Neural progenitor cell (in vitro differentiated cells): ENCODE measurements around the gene ERBB4. TPM values are rescaled to one million over a fixed set of nuclear protein-coding genes. Genes with fewer than 3 reads are reported as not detected.

Experiments used
- DNase-seq: peaks from one replicate; pipeline ENCODE4 v3.0.0-alpha.2; 2016; ENCODE audit warnings: low spot score
- H2AFZ ChIP-seq: fragments of 200-600 bp; sonication (generic); replicated peaks from 2 replicates; pipeline ENCODE4 v1.6.1; 2016; ENCODE audit warnings: antibody characterized with exemption
- H3F3A ChIP-seq: fragments of 200-600 bp; sonication (generic); 2 replicates; pipeline ENCODE4 v1.6.1; 2016; ENCODE audit warnings: antibody characterized with exemption, low read depth
- H3K27ac ChIP-seq: fragments of 200-600 bp; sonication (generic); 2 replicates; pipeline ENCODE4 v1.5.1; 2016; ENCODE audit warnings: mild to moderate bottlenecking
- H3K27me3 ChIP-seq: fragments of 200-600 bp; sonication (generic); 2 replicates; pipeline ENCODE4 v1.6.1; 2016; ENCODE audit warnings: mild to moderate bottlenecking, moderate library complexity
- H3K36me3 ChIP-seq: fragments of 200-600 bp; sonication (generic); 2 replicates; pipeline ENCODE4 v1.5.1; 2016
- H3K4me1 ChIP-seq: fragments of 200-600 bp; sonication (generic); 2 replicates; pipeline ENCODE4 v1.6.1; 2016; ENCODE audit warnings: mixed run types
- H3K4me2 ChIP-seq: fragments of 200-600 bp; sonication (generic); 2 replicates; pipeline ENCODE4 v1.6.1; 2016
- H3K4me3 ChIP-seq: fragments of 200-600 bp; sonication (generic); 2 replicates; pipeline ENCODE4 v1.5.1; 2016
- H3K79me2 ChIP-seq: fragments of 200-600 bp; sonication (generic); 2 replicates; pipeline ENCODE4 v1.6.1; 2016; ENCODE audit warnings: low read depth
- H3K9ac ChIP-seq: fragments of 200-600 bp; sonication (generic); 2 replicates; pipeline ENCODE4 v1.6.1; 2016
- H3K9me3 ChIP-seq: fragments of 200-600 bp; sonication (generic); 2 replicates; pipeline ENCODE4 v1.5.1; 2016; ENCODE audit warnings: low read depth
- H4K20me1 ChIP-seq: fragments of 200-600 bp; sonication (generic); 2 replicates; pipeline ENCODE4 v1.6.1; 2016; ENCODE audit warnings: low read depth
- H3K27ac Mint-ChIP-seq: 3 replicates; pipeline ENCODE4 v1.8.0; 2021; ENCODE audit warnings: mixed read lengths
- H3K27me3 Mint-ChIP-seq: 2 replicates; pipeline ENCODE4 v1.8.0; 2022; ENCODE audit warnings: low read depth, mild to moderate bottlenecking, inconsistent platforms, moderate library complexity, mixed read lengths; ENCODE audit not compliant: insufficient read depth
- H3K36me3 Mint-ChIP-seq: 3 replicates; pipeline ENCODE4 v1.8.0; 2021; ENCODE audit warnings: mixed read lengths
- H3K4me1 Mint-ChIP-seq: 3 replicates; pipeline ENCODE4 v1.8.0; 2021; ENCODE audit warnings: mixed read lengths
- H3K4me3 Mint-ChIP-seq: 3 replicates; pipeline ENCODE4 v1.8.0; 2021; ENCODE audit warnings: mild to moderate bottlenecking, moderate library complexity, mixed read lengths
- H3K9me3 Mint-ChIP-seq: 3 replicates; pipeline ENCODE4 v1.8.0; 2020; ENCODE audit warnings: mixed read lengths
- CTCF ChIP-seq: fragments of 200-600 bp; sonication (generic); IDR thresholded peaks from 2 replicates; pipeline ENCODE4 v1.5.1; 2017; ENCODE audit warnings: antibody characterized with exemption, mild to moderate bottlenecking
- EZH2 ChIP-seq: fragments of 200-600 bp; sonication (generic); IDR thresholded peaks from 2 replicates; pipeline ENCODE4 v1.6.1; 2017; ENCODE audit warnings: antibody characterized with exemption, mild to moderate bottlenecking, moderate library complexity
- EZH2phosphoT487 ChIP-seq: fragments of 200-600 bp; sonication (generic); IDR thresholded peaks from 2 replicates; pipeline ENCODE4 v1.6.1; 2017; ENCODE audit warnings: antibody characterized with exemption
- total RNA-seq: library from RNA; depleted of rRNA; stranded (reverse); fragments of >200 nt; gene quantifications from 2 replicates; pipeline ENCODE4 v1.2.3, GENCODE V29; 2015; ENCODE audit warnings: low replicate concordance

Gene ERBB4
- total RNA-seq, 1 donor from 2014 or later, result 1.5 TPM

- H4K20me1 ChIP-seq, result no peaks in the 10 kb centered on the region
- TF ChIP-seq CTCF (no peak), EZH2phosphoT487 (no peak), EZH2 (no peak)
- H3K27ac ChIP-seq, result no peak overlapping the region
- H3K27me3 Mint-ChIP-seq, result no peaks in the 10 kb centered on the region
- no peak overlapping the region for H3K4me3 ChIP-seq
- H3K4me1 Mint-ChIP-seq, result peaks cover 18% of the 10 kb centered on the region
- H3K27ac Mint-ChIP-seq, result peak overlapping the region; percentile 9
- H3K9me3 Mint-ChIP-seq, result no peaks in the 10 kb centered on the region
- H3K9me3 ChIP-seq, result no peaks in the 10 kb centered on the region
- H3K9ac ChIP-seq, result no peak overlapping the region
- H3K36me3 Mint-ChIP-seq, result peaks cover 3% of the 10 kb centered on the region
- H3K4me1 ChIP-seq, result peaks cover 8% of the 10 kb centered on the region
- H3K4me3 Mint-ChIP-seq, result no peak overlapping the region
- no peak overlapping the region for H2AFZ ChIP-seq
- H3K79me2 ChIP-seq, result no peaks in the 10 kb centered on the region
- no peaks in the 10 kb centered on the region for H3F3A ChIP-seq
- no peak for DNase-seq
- no peaks in the 10 kb centered on the region for H3K27me3 ChIP-seq
- no peaks in the 10 kb centered on the region for H3K36me3 ChIP-seq
- peak overlapping the region; percentile 26 for H3K4me2 ChIP-seq
These were observed 556.4 kb downstream of the ERBB4 start for GRCh38 chr2:211982162-211982561.

- H3K36me3 ChIP-seq, result no peaks in the 10 kb centered on the region
- H3F3A ChIP-seq, result no peaks in the 10 kb centered on the region
- no peak for TF ChIP-seq EZH2phosphoT487
- no peak for TF ChIP-seq CTCF
- TF ChIP-seq EZH2, result no peak
- H4K20me1 ChIP-seq, result no peaks in the 10 kb centered on the region
- no peak overlapping the region for H3K4me3 ChIP-seq
- no peaks in the 10 kb centered on the region for H3K79me2 ChIP-seq
- no peaks in the 10 kb centered on the region for H3K27me3 Mint-ChIP-seq
- peaks cover 8% of the 10 kb centered on the region for H3K4me1 ChIP-seq
- H3K4me2 ChIP-seq, result no peak overlapping the region
- H3K4me3 Mint-ChIP-seq, result no peak overlapping the region
- no peaks in the 10 kb centered on the region for H3K27me3 ChIP-seq
- H3K9me3 Mint-ChIP-seq, result no peaks in the 10 kb centered on the region
- no peaks in the 10 kb centered on the region for H3K9me3 ChIP-seq
- DNase-seq, result no peak
- H2AFZ ChIP-seq, result no peak overlapping the region
- H3K36me3 Mint-ChIP-seq, result peaks cover 3% of the 10 kb centered on the region
- peaks cover 18% of the 10 kb centered on the region for H3K4me1 Mint-ChIP-seq
- no peak overlapping the region for H3K27ac ChIP-seq
- H3K27ac Mint-ChIP-seq, result peak overlapping the region; percentile 37
- no peak overlapping the region for H3K9ac ChIP-seq
These were observed 557.2 kb downstream of the ERBB4 start for GRCh38 chr2:211981451-211981850.

GRCh38 chr2:211976076-211976475 lies 562.5 kb downstream of the ERBB4 start:
- Mint-ChIP-seq H3K36me3 (peaks cover 18% of the 10 kb centered on the region), H3K9me3 (peaks cover 21% of the 10 kb centered on the region), H3K4me3 (no peak overlapping the region), H3K4me1 (peaks cover 2% of the 10 kb centered on the region), H3K27ac (no peak overlapping the region), H3K27me3 (no peaks in the 10 kb centered on the region)
- Histone ChIP-seq H3K4me3 (no peak overlapping the region), H3K27me3 (no peaks in the 10 kb centered on the region), H3K4me2 (no peak overlapping the region), H3K4me1 (no peaks in the 10 kb centered on the region), H3K27ac (no peak overlapping the region), H3F3A (no peaks in the 10 kb centered on the region), H3K9me3 (no peaks in the 10 kb centered on the region), H3K9ac (no peak overlapping the region), H4K20me1 (no peaks in the 10 kb centered on the region), H3K36me3 (no peaks in the 10 kb centered on the region), H3K79me2 (no peaks in the 10 kb centered on the region), H2AFZ (no peak overlapping the region)
- no peak for TF ChIP-seq CTCF
- no peak for DNase-seq

GRCh38 chr2:211967234-211967633 lies 571.4 kb downstream of the ERBB4 start:
- no peaks in the 10 kb centered on the region for H3K4me1 ChIP-seq
- no peak overlapping the region for H3K4me3 ChIP-seq
- H4K20me1 ChIP-seq, result no peaks in the 10 kb centered on the region
- no peaks in the 10 kb centered on the region for H3K4me1 Mint-ChIP-seq
- H3K4me2 ChIP-seq, result no peak overlapping the region
- no peaks in the 10 kb centered on the region for H3K27me3 Mint-ChIP-seq
- H3K36me3 ChIP-seq, result no peaks in the 10 kb centered on the region
- H3K4me3 Mint-ChIP-seq, result no peak overlapping the region
- no peaks in the 10 kb centered on the region for H3K9me3 ChIP-seq
- no peak overlapping the region for H3K27ac Mint-ChIP-seq
- H3F3A ChIP-seq, result no peaks in the 10 kb centered on the region
- peaks cover 18% of the 10 kb centered on the region for H3K9me3 Mint-ChIP-seq
- H3K79me2 ChIP-seq, result no peaks in the 10 kb centered on the region
- TF ChIP-seq EZH2phosphoT487 (no peak), EZH2 (no peak), CTCF (no peak)
- peaks cover 7% of the 10 kb centered on the region for H3K36me3 Mint-ChIP-seq
- no peak for DNase-seq
- no peak overlapping the region for H3K9ac ChIP-seq
- no peaks in the 10 kb centered on the region for H3K27me3 ChIP-seq
- no peak overlapping the region for H3K27ac ChIP-seq
- H2AFZ ChIP-seq, result no peak overlapping the region
